ENCODE data around the gene LIN28B.

Gene LIN28B

DNA sequence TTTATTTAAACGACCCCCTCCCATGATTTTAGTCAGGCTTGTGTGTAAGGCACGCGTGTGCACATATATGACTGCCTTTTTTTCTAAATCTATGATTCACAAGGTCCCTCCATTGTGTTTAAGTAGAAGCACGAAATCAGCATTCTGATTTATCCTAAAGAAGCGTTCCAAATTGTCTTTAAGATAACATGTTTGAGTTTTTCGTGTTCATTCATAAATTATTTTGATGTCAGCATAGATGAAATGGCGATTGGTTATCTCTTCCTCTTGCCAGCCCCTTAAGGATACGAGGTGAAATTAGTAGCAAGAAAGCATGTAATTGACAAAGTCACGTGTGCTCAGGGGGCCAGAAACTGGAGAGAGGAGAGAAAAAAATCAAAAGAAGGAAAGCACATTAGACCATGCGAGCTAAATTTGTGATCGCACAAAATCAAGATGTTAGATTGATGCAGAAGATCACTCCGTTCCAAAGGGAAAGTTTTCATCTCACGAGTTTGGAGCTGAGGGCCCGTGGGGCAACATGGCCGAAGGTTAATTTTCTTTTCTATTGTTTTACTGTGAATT, at the start of gene LIN28B (continued):
- TF ChIP-seq ZNF155 (tag by site-specific recombination; IDR thresholded peaks at IDR 0.05) (no peak), ZXDB (tag by site-specific recombination; IDR thresholded peaks at IDR 0.05) (peak; percentile 84), ZNF768 (tag by site-specific recombination; IDR thresholded peaks at IDR 0.05) (no peak), ZNF521 (tag by site-specific recombination; IDR thresholded peaks at IDR 0.05) (no peak), ZBTB20 (tag by site-specific recombination; IDR thresholded peaks at IDR 0.05) (peak; percentile 68), ZNF394 (tag by site-specific recombination; IDR thresholded peaks at IDR 0.05; ENCODE audit: borderline replicate concordance) (no peak), WT1 (tag by site-specific recombination; IDR thresholded peaks at IDR 0.05) (no peak), ZNF23 (tag by site-specific recombination; IDR thresholded peaks at IDR 0.05; ENCODE audit: borderline replicate concordance) (no peak), BCL11A (tag by site-specific recombination; IDR thresholded peaks at IDR 0.05; ENCODE audit: low read depth) (no peak), ZNF843 (tag by site-specific recombination; IDR thresholded peaks at IDR 0.05) (peak; percentile 56), ZNF658 (tag by site-specific recombination; IDR thresholded peaks at IDR 0.05) (no peak), ZSCAN16 (tag by site-specific recombination; IDR thresholded peaks at IDR 0.05) (no peak), ZNF274 (IDR thresholded peaks at IDR 0.05; ENCODE audit: low read length) (no peak), ZNF274 (tag by site-specific recombination; IDR thresholded peaks at IDR 0.05; ENCODE audit: borderline replicate concordance) (no peak), REPIN1 (tag by site-specific recombination; IDR thresholded peaks at IDR 0.05; ENCODE audit: low read depth) (no peak), KLF7 (tag by site-specific recombination; IDR thresholded peaks at IDR 0.05; ENCODE audit: borderline replicate concordance) (no peak), ZNF48 (tag by site-specific recombination; IDR thresholded peaks at IDR 0.05) (no peak), ZNF837 (tag by site-specific recombination; IDR thresholded peaks at IDR 0.05) (no peak), GFI1B (tag by site-specific recombination; IDR thresholded peaks at IDR 0.05) (0 out of 2 replicates have a peak, but pooled peaks have one; percentile 35), ZNF169 (tag by site-specific recombination; IDR thresholded peaks at IDR 0.05) (no peak), ZNF391 (tag by site-specific recombination; IDR thresholded peaks at IDR 0.05; ENCODE audit: borderline replicate concordance, low read depth) (no peak), HOXA7 (CRISPR knock-in tag; IDR thresholded peaks at IDR 0.05; ENCODE audit: borderline replicate concordance) (no peak), ZBTB8A (tag by site-specific recombination; IDR thresholded peaks at IDR 0.05) (no peak), SETDB1 (IDR thresholded peaks at IDR 0.05; ENCODE audit: insufficient read length, low read length) (no peak)
- TF ChIP-seq, protein P1, sequence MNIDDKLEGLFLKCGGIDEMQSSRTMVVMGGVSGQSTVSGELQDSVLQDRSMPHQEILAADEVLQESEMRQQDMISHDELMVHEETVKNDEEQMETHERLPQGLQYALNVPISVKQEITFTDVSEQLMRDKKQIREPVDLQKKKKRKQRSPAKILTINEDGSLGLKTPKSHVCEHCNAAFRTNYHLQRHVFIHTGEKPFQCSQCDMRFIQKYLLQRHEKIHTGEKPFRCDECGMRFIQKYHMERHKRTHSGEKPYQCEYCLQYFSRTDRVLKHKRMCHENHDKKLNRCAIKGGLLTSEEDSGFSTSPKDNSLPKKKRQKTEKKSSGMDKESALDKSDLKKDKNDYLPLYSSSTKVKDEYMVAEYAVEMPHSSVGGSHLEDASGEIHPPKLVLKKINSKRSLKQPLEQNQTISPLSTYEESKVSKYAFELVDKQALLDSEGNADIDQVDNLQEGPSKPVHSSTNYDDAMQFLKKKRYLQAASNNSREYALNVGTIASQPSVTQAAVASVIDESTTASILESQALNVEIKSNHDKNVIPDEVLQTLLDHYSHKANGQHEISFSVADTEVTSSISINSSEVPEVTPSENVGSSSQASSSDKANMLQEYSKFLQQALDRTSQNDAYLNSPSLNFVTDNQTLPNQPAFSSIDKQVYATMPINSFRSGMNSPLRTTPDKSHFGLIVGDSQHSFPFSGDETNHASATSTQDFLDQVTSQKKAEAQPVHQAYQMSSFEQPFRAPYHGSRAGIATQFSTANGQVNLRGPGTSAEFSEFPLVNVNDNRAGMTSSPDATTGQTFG (tag by site-specific recombination; IDR thresholded peaks at IDR 0.05; ENCODE audit: borderline replicate concordance): no peak
- TF ChIP-seq, protein P2, sequence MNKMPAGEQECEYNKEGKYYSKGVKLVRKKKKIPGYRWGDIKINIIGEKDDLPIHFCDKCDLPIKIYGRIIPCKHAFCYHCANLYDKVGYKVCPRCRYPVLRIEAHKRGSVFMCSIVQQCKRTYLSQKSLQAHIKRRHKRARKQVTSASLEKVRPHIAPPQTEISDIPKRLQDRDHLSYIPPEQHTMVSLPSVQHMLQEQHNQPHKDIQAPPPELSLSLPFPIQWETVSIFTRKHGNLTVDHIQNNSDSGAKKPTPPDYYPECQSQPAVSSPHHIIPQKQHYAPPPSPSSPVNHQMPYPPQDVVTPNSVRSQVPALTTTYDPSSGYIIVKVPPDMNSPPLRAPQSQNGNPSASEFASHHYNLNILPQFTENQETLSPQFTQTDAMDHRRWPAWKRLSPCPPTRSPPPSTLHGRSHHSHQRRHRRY (tag by site-specific recombination; IDR thresholded peaks at IDR 0.05): no peak
- TF ChIP-seq, protein P3, sequence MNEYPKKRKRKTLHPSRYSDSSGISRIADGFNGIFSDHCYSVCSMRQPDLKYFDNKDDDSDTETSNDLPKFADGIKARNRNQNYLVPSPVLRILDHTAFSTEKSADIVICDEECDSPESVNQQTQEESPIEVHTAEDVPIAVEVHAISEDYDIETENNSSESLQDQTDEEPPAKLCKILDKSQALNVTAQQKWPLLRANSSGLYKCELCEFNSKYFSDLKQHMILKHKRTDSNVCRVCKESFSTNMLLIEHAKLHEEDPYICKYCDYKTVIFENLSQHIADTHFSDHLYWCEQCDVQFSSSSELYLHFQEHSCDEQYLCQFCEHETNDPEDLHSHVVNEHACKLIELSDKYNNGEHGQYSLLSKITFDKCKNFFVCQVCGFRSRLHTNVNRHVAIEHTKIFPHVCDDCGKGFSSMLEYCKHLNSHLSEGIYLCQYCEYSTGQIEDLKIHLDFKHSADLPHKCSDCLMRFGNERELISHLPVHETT (tag by site-specific recombination; IDR thresholded peaks at IDR 0.05): no peak

Measured in HEK293 (cell line).